ENCODE results near the gene ALCAM.

GRCh38 chr3:105493305-105493892, 126.7 kb downstream of the ALCAM start:
- TF ChIP-seq, protein P1, sequence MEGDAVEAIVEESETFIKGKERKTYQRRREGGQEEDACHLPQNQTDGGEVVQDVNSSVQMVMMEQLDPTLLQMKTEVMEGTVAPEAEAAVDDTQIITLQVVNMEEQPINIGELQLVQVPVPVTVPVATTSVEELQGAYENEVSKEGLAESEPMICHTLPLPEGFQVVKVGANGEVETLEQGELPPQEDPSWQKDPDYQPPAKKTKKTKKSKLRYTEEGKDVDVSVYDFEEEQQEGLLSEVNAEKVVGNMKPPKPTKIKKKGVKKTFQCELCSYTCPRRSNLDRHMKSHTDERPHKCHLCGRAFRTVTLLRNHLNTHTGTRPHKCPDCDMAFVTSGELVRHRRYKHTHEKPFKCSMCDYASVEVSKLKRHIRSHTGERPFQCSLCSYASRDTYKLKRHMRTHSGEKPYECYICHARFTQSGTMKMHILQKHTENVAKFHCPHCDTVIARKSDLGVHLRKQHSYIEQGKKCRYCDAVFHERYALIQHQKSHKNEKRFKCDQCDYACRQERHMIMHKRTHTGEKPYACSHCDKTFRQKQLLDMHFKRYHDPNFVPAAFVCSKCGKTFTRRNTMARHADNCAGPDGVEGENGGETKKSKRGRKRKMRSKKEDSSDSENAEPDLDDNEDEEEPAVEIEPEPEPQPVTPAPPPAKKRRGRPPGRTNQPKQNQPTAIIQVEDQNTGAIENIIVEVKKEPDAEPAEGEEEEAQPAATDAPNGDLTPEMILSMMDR (IDR thresholded peaks at IDR 0.05), result no peak
- TF ChIP-seq EZH2 (IDR thresholded peaks at IDR 0.05), result no peak
